GM12864 (cell line): ENCODE measurements around the gene USPL1.
A peak's percentile ranks its signal among the peaks of the same experiment; 100 is the strongest.

Experiments used
- DNase-seq: peaks from one replicate; pipeline ENCODE4 v3.0.0-alpha.2; 2011; ENCODE audit warnings: low read depth
- H3K4me3 ChIP-seq: 2 replicates; pipeline ENCODE4 v1.5.1; 2011; ENCODE audit warnings: mild to moderate bottlenecking, low read depth, low read length, control low read depth
- CTCF ChIP-seq: IDR thresholded peaks from 2 replicates; pipeline ENCODE4 v1.5.1; 2011; ENCODE audit warnings: low read depth, mild to moderate bottlenecking, moderate library complexity, low read length, control low read depth, inconsistent platforms; ENCODE audit errors: missing control alignments

The USPL1 gene

GRCh38 chr13:30580852-30581502 is 36.7 kb upstream of the USPL1 start:
- TF ChIP-seq CTCF: no peak
- H3K4me3 ChIP-seq: no peak overlapping the region
- no peak for DNase-seq

- no peak for DNase-seq
Observed at GRCh38 chr13:30581582-30581981, 36.1 kb upstream of the USPL1 start.

GRCh38 chr13:30584051-30584731 is 33.5 kb upstream of the USPL1 start:
- no peak for DNase-seq

More at GRCh38 chr13:30581582-30581981, 36.1 kb upstream of the USPL1 start:
- no peak overlapping the region for H3K4me3 ChIP-seq
- TF ChIP-seq CTCF: peak; percentile 40

GRCh38 chr13:30585748-30586262 is 31.9 kb upstream of the USPL1 start:
- TF ChIP-seq CTCF: no peak
- H3K4me3 ChIP-seq: no peak overlapping the region
- DNase-seq: no peak

More at GRCh38 chr13:30584051-30584731, 33.5 kb upstream of the USPL1 start:
- TF ChIP-seq CTCF: no peak
- no peak overlapping the region for H3K4me3 ChIP-seq

GRCh38 chr13:30587231-30587630 is 30.5 kb upstream of the USPL1 start:
- no peak for TF ChIP-seq CTCF
- H3K4me3 ChIP-seq: no peak overlapping the region
- DNase-seq: no peak

- DNase-seq: no peak
- no peak for TF ChIP-seq CTCF
- no peak overlapping the region for H3K4me3 ChIP-seq
Observed at GRCh38 chr13:30587739-30588138, 30.0 kb upstream of the USPL1 start.
